MCF 10A (cell line): ENCODE data around the gene DOK5. TPM values are rescaled to one million over a fixed set of nuclear protein-coding genes. Genes with fewer than 3 reads are reported as not detected.

Experiments used
- BruUV-seq: library from RNA; stranded (reverse); fragments of 400-500 nt; replicated peaks from 2 replicates; lab custom pipeline; 2021; lab: Mats Ljungman, UMichigan
- CTCF ChIA-PET: fragments of 300-600 bp; sonication (Branson Sonifier 250); formaldehyde crosslinking; extraction: SDS; loops from one replicate; lab custom pipeline; 2021; ENCODE audit warnings: antibody characterized with exemption, inconsistent platforms; lab: Yijun Ruan, JAX
- POLR2A ChIA-PET: fragments of 300-600, 350-650 bp; sonication (Branson Sonifier 250); formaldehyde crosslinking; extraction: SDS; loops from one replicate; lab custom pipeline; 2020; ENCODE audit warnings: antibody characterized with exemption, inconsistent platforms; lab: Yijun Ruan, JAX
- DNase-seq: peaks from one replicate; pipeline ENCODE4 v3.0.0-alpha.2; 2018; ENCODE audit not compliant: unreplicated experiment
- H3K27ac Mint-ChIP-seq: one replicate; pipeline ENCODE4 v1.8.0; 2022; ENCODE audit warnings: mild to moderate bottlenecking, low read depth, mixed read lengths; ENCODE audit not compliant: unreplicated experiment
- H3K27me3 Mint-ChIP-seq: one replicate; pipeline ENCODE4 v1.8.0; 2022; ENCODE audit warnings: mixed read lengths; ENCODE audit not compliant: insufficient read depth, unreplicated experiment
- H3K36me3 Mint-ChIP-seq: one replicate; pipeline ENCODE4 v1.8.0; 2022; ENCODE audit warnings: mild to moderate bottlenecking, moderate library complexity, mixed read lengths; ENCODE audit not compliant: insufficient read depth, unreplicated experiment
- H3K4me1 Mint-ChIP-seq: one replicate; pipeline ENCODE4 v1.8.0; 2022; ENCODE audit warnings: mixed read lengths; ENCODE audit not compliant: insufficient read depth, unreplicated experiment
- H3K4me3 Mint-ChIP-seq: one replicate; pipeline ENCODE4 v1.8.0; 2022; ENCODE audit warnings: mild to moderate bottlenecking, moderate library complexity, mixed read lengths; ENCODE audit not compliant: unreplicated experiment
- H3K9me3 Mint-ChIP-seq: one replicate; pipeline ENCODE4 v1.8.0; 2022; ENCODE audit warnings: mixed read lengths; ENCODE audit not compliant: unreplicated experiment
- CTCF ChIP-seq: fragments of 200-600 bp; IDR thresholded peaks from one replicate; pipeline ENCODE4 v1.8.0; 2022; ENCODE audit warnings: antibody characterized with exemption, mild to moderate bottlenecking; ENCODE audit not compliant: unreplicated experiment
- intact Hi-C: fragments of 100-400 bp; cut with micrococcal nuclease; formaldehyde crosslinking; loops from 2 replicates; pipeline ENCODE4 v1.14.1; 2022
- total RNA-seq: library from RNA; stranded (reverse); gene quantifications from 2 replicates; pipeline ENCODE4 v1.2.3, GENCODE V29; 2022

Gene DOK5
- total RNA-seq, 1 experiment from 2014 or later = not detected

GRCh38 chr20:54645445-54646155 lies 170.2 kb downstream of the DOK5 start:
- no peak overlapping the region for H3K27ac Mint-ChIP-seq
- BruUV-seq = no TSS peak
- no peaks in the 10 kb centered on the region for H3K4me1 Mint-ChIP-seq
- POLR2A ChIA-PET = interaction anchor here (0.6 to 1.3 kb wide), 3 partner anchors 61 to 429 kb away, joined by 4 to 6 read pairs (median 4); no protein-coding TSS in a partner anchor
- no peaks in the 10 kb centered on the region for H3K9me3 Mint-ChIP-seq
- DNase-seq = no peak
- intact Hi-C loops = loop anchor here (1.0 to 5.0 kb wide), 2 partner anchors 425 to 548 kb away; no protein-coding TSS in a partner anchor
- CTCF ChIA-PET = interaction anchor here (0.6 to 12.2 kb wide), 32 partner anchors 12 to 1081 kb away, joined by 3 to 339 read pairs (median 4); partner anchors contain the start of gene PFDN4
- no peak overlapping the region for H3K4me3 Mint-ChIP-seq
- no peak for TF ChIP-seq CTCF
- H3K27me3 Mint-ChIP-seq = peaks cover 17% of the 10 kb centered on the region
- no peaks in the 10 kb centered on the region for H3K36me3 Mint-ChIP-seq

DNA sequence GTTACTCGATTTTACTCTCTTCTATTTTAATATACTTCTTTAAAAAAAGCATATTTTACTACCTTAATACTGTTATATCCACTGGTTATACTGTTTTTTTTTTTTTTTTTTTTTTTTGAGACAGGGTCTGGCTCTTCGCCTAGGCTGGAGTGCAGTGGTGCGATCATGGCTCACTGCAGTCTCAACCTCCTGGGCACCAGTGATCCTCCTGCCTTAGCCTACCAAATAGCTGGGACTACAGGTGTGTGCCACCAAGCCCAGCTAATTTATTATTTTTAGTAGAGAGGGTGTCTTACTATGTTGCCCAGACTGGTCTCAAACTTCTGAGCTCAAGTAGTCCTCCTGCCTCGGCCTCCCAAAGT lies 170.7 kb downstream of the DOK5 start:
- CTCF ChIA-PET = interaction anchor here (0.6 to 12.2 kb wide), 30 partner anchors 12 to 1080 kb away, joined by 3 to 339 read pairs (median 4); partner anchors contain the start of gene PFDN4
- H3K27ac Mint-ChIP-seq = no peak overlapping the region
- H3K27me3 Mint-ChIP-seq = peaks cover 20% of the 10 kb centered on the region
- BruUV-seq = no TSS peak
- no peaks in the 10 kb centered on the region for H3K4me1 Mint-ChIP-seq
- DNase-seq = no peak
- no peak overlapping the region for H3K4me3 Mint-ChIP-seq
- POLR2A ChIA-PET = interaction anchor here (0.6 to 1.3 kb wide), 2 partner anchors 427 to 430 kb away, joined by 4 to 6 read pairs; no protein-coding TSS in a partner anchor
- no peak for TF ChIP-seq CTCF
- no peaks in the 10 kb centered on the region for H3K36me3 Mint-ChIP-seq
- H3K9me3 Mint-ChIP-seq = no peaks in the 10 kb centered on the region
- intact Hi-C loops = loop anchor here (1.0 to 5.0 kb wide), 2 partner anchors 426 to 549 kb away; no protein-coding TSS in a partner anchor

DNA sequence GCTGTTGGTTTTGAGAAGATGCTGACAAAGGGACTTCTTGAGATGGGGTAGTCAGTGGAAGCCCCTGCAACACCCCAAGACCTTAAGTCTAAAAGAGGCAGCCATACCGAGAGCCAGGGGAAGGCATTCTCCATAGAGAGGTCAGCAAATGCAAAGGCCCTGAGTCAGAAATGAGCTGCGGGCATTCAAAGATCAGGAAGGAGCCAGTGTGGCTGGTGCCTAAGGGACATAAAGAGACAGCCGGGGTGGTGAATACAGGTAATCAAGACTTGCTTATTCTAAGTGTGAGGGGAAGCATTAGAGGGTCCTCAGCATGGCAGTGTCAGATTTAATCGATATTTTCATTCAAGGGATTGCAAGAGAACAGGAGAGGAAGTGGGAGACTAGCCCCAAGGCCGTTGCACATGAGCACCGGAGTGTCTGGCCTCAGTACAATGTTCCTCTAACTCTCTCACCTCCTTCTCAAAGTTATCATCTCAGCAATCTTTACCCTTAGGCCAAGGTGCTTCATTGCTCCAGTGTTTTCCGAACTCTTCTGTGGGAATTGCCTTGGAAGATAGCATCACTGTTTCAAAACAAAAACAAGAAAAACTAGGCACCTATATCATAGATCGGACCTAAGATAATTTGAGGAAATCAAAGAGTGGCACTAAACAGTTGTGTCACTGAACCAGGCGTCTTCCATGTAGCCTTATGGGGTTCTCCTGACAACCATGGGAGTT lies 173.2 kb downstream of the DOK5 start:
- BruUV-seq = no TSS peak
- peaks cover 30% of the 10 kb centered on the region for H3K27me3 Mint-ChIP-seq
- H3K27ac Mint-ChIP-seq = no peak overlapping the region
- TF ChIP-seq CTCF = no peak
- CTCF ChIA-PET = interaction anchor here (0.6 to 12.2 kb wide), 49 partner anchors 9 to 1538 kb away, joined by 3 to 339 read pairs (median 4); partner anchors contain the start of gene PFDN4
- no peaks in the 10 kb centered on the region for H3K9me3 Mint-ChIP-seq
- POLR2A ChIA-PET = no interaction called here
- no peak overlapping the region for H3K4me3 Mint-ChIP-seq
- H3K36me3 Mint-ChIP-seq = no peaks in the 10 kb centered on the region
- intact Hi-C loops = loop anchor here (5.0 kb wide), 1 partner anchor 551 kb away; no protein-coding TSS in a partner anchor
- H3K4me1 Mint-ChIP-seq = no peaks in the 10 kb centered on the region
- no peak for DNase-seq
